GM23248 (cell line): Measurements from ENCODE around the gene COA4.

Source experiments
- EZH2 ChIP-seq: fragments of 200-600 bp; sonication (generic); IDR thresholded peaks from 2 replicates; pipeline ENCODE4 v1.6.1; 2018; ENCODE audit warnings: antibody characterized with exemption, mild to moderate bottlenecking; ENCODE audit not compliant: insufficient read depth, poor library complexity, severe bottlenecking
- EZH2phosphoT487 ChIP-seq: fragments of 200-600 bp; sonication (generic); IDR thresholded peaks from 2 replicates; pipeline ENCODE4 v1.6.1; 2018; ENCODE audit warnings: antibody characterized with exemption, moderate library complexity, mild to moderate bottlenecking, low read depth; ENCODE audit not compliant: insufficient read depth

GRCh38 chr11:73854680-73855079, 22.0 kb downstream of the COA4 start:
- TF ChIP-seq EZH2: no peak
- TF ChIP-seq EZH2phosphoT487: no peak
